CD4-positive, alpha-beta T cell treated with Interleukin-12 subunit alpha and Interleukin-12 subunit beta, for 1 hour (primary cell): ENCODE results near the gene CNTRL.

ENCODE experiments used
- DNase-seq: peaks from one replicate; pipeline ENCODE4 v3.0.0-alpha.2; 2020

CNTRL gene

GRCh38 chr9:121206516-121207370, 132.0 kb downstream of the CNTRL start:
- DNase-seq = no peak

GRCh38 chr9:121207371-121207940, 132.7 kb downstream of the CNTRL start:
- DNase-seq = no peak

GRCh38 chr9:121210536-121210935, 135.8 kb downstream of the CNTRL start:
- DNase-seq = no peak

DNA sequence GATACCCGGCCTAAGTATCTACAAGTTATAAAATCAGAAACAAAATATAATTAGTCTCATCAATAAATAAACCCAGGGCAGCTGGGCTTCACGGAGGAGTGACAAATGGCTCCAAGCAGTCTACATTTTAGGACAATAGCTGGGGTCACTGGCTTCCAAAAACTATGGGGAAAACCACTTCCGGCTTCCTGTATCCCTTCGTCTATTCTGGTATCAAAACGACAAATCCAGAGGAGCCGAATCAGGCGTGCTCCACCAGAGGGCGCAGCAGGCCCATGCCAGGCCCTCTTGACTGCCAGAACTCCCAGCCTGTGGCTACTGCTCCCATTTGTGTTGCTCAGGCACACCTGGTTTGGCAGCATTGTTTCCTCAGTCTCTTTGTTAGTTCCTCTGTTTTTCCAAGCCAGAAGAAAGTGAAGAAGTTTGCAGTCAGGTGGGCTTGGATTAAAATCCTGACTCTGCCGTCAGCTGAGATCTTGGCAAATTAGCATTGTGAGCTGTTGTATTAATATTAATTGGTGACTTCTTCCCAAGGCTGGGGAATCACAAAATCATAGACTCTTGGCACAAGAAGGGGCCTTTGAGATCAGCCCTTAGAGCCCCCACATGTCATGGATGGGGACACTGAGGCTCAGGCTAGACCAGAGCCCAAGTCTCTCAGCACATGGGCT, 138.5 kb downstream of the CNTRL start:
- peak; percentile 65 for DNase-seq

GRCh38 chr9:121214005-121214404, 139.2 kb downstream of the CNTRL start:
- no peak for DNase-seq

GRCh38 chr9:121216271-121216805, 141.6 kb downstream of the CNTRL start:
- DNase-seq = no peak

- no peak for DNase-seq
These were observed 143.0 kb downstream of the CNTRL start for GRCh38 chr9:121217609-121218292.

- no peak for DNase-seq
These were observed 143.7 kb downstream of the CNTRL start for GRCh38 chr9:121218357-121219027.

DNA sequence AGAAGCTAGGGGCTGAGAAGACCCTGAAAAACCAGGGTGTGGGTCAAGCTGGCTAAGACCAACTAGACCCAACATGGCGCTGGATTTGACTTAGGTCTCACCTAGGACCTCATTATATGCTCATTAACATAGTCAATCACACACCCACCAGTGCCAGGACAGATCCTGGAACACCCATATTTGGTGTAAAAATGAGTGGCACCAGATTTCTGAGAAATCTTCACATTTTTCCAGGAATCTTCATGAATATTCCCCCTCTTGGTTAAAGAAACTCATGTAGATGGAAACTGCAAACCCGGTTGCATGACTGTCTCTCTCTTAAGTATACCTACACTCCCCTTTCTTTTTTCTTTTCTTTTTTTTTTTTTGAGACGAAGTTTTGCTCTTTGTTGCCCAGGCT, 144.8 kb downstream of the CNTRL start:
- no peak for DNase-seq

- DNase-seq = no peak
These were observed 146.4 kb downstream of the CNTRL start for GRCh38 chr9:121220996-121221663.

GRCh38 chr9:121221664-121222055, 146.9 kb downstream of the CNTRL start:
- no peak for DNase-seq

GRCh38 chr9:121222524-121223171, 147.9 kb downstream of the CNTRL start:
- DNase-seq = peak; percentile 24

DNA sequence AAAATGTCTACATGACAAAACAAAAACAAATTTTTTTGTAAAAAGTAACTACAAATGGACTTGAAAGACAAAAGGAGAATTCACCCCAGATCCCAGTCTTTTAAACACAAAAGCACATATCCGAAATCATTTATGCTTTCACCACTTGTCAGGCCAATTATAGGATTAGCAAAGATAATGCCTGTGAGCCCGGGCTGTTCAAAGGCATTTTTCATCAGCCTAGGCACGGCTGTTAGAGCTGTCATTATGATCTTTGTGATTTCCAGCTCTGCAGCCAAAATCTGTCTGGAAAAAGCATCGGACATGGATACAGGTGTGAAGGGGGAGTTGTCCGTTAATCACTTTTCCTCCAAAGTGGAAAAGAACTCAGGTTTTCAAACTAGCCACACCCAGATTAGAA, 150.5 kb downstream of the CNTRL start:
- DNase-seq = no peak

- DNase-seq = no peak
These were observed 151.4 kb downstream of the CNTRL start for GRCh38 chr9:121226175-121226574.
